ENCODE results near the gene ANKRD53.

The ANKRD53 gene

DNA sequence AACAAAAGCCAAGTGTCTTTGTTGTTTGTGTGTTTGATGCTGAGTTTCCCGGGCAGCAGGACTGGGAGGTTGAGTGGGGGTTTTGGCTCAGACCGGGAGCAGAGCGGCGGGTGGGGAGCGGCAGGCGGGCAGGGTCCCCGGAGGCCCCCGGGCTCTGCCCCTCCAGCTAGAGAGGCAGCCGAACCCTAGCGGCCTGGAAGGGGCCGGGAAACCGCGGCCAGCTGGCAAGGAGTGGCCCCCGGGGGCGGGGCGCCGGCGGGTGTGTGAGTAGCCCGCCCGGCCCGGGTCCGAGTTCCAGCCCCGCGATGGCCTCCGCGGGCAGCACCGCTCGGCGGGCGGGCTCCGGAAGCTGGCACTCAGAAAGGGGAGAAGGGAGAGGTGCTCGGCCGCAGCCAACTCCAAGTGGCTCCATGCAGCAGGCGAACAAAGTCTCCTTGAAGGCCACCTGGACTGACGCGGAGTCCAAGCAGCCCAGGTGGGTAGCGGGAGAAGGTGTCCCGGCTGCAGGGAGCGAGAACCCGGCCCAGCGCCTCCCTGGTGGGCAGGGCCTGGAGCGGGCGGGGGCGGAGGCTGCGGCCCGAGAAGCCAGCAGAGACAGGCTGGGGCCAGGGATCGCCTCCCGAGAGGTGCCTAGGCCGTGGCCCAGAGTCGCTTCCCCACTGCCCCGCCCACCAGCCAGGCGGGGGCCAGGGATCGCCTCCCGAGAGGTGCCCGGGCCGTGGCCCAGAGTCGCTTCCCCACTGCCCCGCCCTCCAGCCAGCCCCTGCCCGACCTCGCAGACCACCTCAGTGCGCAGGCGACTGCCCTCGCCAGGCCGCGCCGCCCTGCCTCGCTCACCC, at the start of gene ANKRD53:
Gene ANKRD53 (plus strand): TSS at position 290 of the 839 bp plus-strand sequence. CDS start 16 bp downstream, at position 306.
- no peak for DNase-seq

DNA sequence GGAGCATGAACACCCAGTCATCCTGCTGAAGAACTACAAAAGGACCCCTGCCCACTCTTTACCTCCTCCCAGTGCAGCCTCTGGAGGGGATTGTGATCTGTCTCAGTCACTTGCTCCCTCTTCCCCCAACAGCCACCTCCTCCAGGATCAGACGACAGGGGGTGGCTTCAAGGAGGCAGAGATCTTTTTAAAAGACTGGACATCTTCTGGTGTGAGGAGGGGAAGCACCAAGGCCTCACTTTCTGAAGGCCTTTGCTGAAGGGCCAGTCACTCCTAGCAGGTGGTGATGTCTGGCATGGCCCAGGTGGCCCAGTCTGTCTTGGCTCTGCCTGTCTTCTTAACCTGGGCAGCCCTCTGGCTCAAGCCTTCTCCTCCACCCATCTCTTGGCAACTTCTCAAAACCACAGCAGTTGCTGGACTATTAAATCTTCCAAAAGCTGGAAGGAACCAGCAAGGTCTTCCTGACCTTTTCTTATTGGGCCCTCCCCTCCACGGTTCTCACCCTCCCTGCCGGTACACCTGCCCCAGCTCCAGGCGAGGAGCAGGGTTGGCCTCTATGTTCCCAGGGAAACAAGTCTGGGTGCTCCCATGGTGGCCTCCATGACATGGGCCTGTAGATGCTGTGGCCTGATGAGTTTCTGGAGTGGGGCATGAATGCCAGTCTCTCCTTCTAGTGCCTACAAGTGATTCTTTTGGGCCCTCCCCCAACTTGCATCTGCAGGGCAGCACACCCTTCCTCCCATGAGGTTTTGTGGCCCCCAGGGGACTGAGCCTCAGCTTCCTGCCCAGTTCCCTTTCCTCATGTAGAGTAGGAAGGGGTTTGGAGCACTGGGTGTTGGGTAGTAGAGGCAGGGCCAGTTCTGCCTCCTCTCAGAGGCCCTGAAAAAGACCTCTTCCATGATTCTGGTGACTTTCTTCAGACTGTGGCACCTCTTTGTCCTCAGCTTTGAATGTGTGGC, 47.8 kb upstream of the ANKRD53 start:
- no peak for DNase-seq

GRCh38 chr2:70931376-70932000, 46.9 kb upstream of the ANKRD53 start:
- no peak for DNase-seq

DNA sequence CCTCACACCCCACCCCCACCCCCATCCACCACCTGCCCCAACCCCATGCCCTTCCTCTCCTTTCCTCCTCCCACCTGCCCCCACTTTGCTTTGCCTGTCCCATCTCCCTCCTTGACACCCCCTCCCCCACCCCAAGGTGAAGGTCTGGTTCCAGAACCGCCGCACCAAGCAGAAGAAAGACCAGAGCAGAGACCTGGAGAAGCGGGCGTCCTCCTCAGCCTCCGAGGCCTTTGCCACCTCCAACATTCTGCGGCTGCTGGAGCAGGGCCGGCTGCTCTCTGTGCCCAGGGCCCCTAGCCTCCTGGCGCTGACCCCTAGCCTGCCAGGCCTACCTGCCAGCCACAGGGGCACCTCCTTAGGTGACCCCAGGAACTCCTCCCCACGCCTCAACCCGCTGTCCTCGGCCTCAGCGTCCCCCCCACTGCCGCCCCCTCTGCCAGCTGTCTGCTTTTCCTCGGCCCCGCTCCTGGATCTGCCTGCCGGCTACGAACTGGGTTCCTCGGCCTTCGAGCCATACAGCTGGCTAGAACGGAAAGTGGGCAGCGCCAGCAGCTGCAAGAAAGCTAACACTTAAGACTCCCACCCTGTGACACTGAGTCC, 45.7 kb upstream of the ANKRD53 start:
- DNase-seq, result no peak

DNA sequence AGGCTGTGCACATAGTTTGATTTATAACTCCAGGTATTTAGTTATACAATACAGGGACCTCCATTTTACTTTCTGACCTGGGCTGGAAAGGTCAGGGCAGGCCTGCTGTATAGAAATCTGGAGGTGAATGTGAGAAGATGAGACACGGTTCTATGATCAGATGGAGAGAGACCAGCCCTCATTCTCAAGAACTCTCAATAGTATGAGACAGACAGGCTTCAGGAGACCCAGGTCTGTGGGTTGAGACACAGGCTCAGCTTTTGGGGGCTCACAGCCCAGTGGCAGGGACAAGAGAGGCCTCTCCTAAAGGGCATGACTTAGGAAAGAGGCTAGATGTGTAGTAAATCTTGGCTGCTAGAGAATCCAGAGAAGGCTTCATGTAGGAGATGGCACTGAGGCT, 43.4 kb upstream of the ANKRD53 start:
- DNase-seq, result no peak

- no peak for DNase-seq
These were observed 42.8 kb upstream of the ANKRD53 start, which contains the start of gene ATP6V1B1 for GRCh38 chr2:70935468-70936164. Gene ATP6V1B1 (plus strand): TSS chr2:70935900. CDS start chr2:70935955, 55 bp downstream.

- DNase-seq, result no peak
These were observed 42.1 kb upstream of the ANKRD53 start for GRCh38 chr2:70936165-70936978.

DNA sequence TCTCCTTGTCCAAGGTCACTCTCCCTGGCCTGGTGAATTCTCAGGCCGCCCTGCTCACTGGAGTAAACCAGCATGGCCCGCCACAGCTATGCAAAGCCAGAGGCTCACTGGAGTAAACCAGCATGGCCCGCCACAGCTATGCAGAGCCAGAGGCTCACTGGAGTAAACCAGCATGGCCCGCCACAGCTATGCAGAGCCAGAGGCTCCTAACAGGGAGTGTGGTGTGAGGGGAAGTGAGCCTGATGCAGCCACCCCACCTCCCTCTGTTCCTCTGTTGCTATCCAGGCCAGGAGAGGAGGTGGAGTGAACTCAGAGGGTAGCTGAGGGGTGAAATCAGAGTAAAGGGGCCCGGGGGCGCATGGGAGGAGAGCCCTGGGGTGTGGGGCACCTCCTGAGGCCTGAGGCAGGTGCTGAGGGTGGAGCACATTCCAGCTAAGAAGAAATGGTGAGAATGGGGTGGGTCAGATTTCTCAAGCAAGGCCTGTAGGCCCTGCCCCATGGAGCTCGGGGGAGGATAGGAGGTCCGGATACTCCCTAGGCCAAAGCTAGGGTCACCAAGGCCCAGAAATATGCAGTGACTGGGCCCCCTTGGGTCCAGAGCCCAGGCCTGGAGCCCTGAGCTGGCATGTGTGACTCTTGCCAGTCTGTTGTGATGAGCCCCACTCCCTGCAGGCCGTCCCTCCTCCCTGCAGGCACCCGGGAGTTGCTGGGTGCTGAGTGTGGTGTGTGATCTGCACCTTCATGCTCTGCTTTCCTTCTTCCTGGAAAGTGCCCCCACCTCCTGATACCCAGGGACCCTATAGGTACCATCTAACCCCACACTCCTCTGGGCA, 41.2 kb upstream of the ANKRD53 start:
- no peak for DNase-seq

GRCh38 chr2:70937866-70938585, 40.4 kb upstream of the ANKRD53 start:
- DNase-seq, result no peak

- DNase-seq, result no peak
These were observed 39.9 kb upstream of the ANKRD53 start for GRCh38 chr2:70938586-70938950.

- no peak for DNase-seq
These were observed 39.2 kb upstream of the ANKRD53 start for GRCh38 chr2:70939001-70939838.

GRCh38 chr2:70939839-70940580, 38.4 kb upstream of the ANKRD53 start:
- DNase-seq, result no peak

GRCh38 chr2:70941186-70941585, 37.2 kb upstream of the ANKRD53 start:
- no peak for DNase-seq

GRCh38 chr2:70941701-70942100, 36.7 kb upstream of the ANKRD53 start:
- DNase-seq, result no peak

- no peak for DNase-seq
These were observed 35.8 kb upstream of the ANKRD53 start for GRCh38 chr2:70942396-70943204.

DNA sequence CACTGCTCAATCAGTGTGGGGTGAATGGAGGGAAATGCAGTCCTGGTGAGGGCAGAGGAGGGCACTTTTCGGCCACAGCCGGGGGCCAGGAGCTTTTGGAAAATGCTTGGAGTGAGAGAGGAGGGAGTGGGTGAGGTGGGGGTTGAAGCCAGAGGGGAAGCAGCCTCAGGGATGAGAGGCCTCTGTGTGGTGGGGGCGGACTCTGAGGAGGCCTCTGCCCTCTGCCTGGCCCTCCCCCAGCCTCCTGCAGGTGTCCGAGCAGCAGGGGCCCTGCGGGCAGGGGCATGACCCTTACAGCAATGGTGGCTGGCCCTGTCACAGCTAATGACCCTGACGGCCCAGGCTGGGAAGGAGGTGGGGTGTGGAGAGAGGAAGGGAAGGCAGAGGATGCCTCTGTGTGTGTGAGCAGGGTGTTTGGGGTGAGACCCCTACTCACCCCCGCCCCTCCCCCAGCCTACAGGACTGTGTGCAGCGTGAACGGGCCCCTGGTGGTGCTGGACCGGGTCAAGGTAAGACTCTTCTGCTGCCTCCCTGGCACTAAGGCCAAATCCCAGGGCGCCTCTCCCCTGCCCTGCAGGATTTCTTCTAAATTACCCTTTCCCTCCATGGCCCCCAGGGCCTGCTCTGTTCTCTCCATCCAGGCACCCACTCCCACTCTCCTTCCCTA, 35.1 kb upstream of the ANKRD53 start:
- no peak for DNase-seq

All from NCI-H1092 (cell line).